Smooth muscle cell (in vitro differentiated cells): ENCODE measurements around the gene NEB. TPM values are rescaled to one million over a fixed set of nuclear protein-coding genes. Genes with fewer than 3 reads are reported as not detected.

ENCODE experiments used
- DNase-seq: peaks from one replicate; lab custom pipeline; 2025; ENCODE audit not compliant: unreplicated experiment; lab: John Stamatoyannopoulos, UW
- H2AFZ ChIP-seq: fragments of 200-600 bp; sonication (generic); 2 replicates; pipeline ENCODE4 v1.6.0; 2016; ENCODE audit warnings: antibody characterized with exemption, low read depth, mild to moderate bottlenecking
- H3F3A ChIP-seq: fragments of 200-600 bp; sonication (generic); 2 replicates; pipeline ENCODE4 v1.6.0; 2017; ENCODE audit warnings: antibody characterized with exemption, low read depth
- H3K27ac ChIP-seq: fragments of 200-600 bp; sonication (generic); 2 replicates; pipeline ENCODE4 v1.5.1; 2016; ENCODE audit warnings: low read depth, mild to moderate bottlenecking
- H3K27me3 ChIP-seq: fragments of 200-600 bp; sonication (generic); 2 replicates; pipeline ENCODE4 v1.6.1; 2016; ENCODE audit warnings: low read depth, mild to moderate bottlenecking
- H3K36me3 ChIP-seq: fragments of 200-600 bp; sonication (generic); 2 replicates; pipeline ENCODE4 v1.5.1; 2016; ENCODE audit warnings: low read depth
- H3K4me1 ChIP-seq: fragments of 200-600 bp; sonication (generic); 2 replicates; pipeline ENCODE4 v1.5.1; 2016; ENCODE audit warnings: low read depth
- H3K4me2 ChIP-seq: fragments of 200-600 bp; sonication (generic); 2 replicates; pipeline ENCODE4 v1.6.0; 2016; ENCODE audit warnings: mild to moderate bottlenecking
- H3K4me3 ChIP-seq: fragments of 200-600 bp; sonication (generic); 2 replicates; pipeline ENCODE4 v1.5.1; 2016; ENCODE audit warnings: mild to moderate bottlenecking
- H3K79me2 ChIP-seq: fragments of 200-600 bp; sonication (generic); 2 replicates; pipeline ENCODE4 v1.6.0; 2016; ENCODE audit warnings: low read depth, mild to moderate bottlenecking
- H3K9ac ChIP-seq: fragments of 200-600 bp; sonication (generic); 2 replicates; pipeline ENCODE4 v1.6.0; 2016; ENCODE audit warnings: low read depth
- H3K9me3 ChIP-seq: fragments of 200-600 bp; sonication (generic); replicated peaks from 2 replicates; pipeline ENCODE4 v1.5.1; 2016; ENCODE audit warnings: low read depth
- H4K20me1 ChIP-seq: fragments of 200-600 bp; sonication (generic); 2 replicates; pipeline ENCODE4 v1.6.0; 2016; ENCODE audit warnings: low read depth
- CTCF ChIP-seq: fragments of 200-600 bp; sonication (generic); IDR thresholded peaks from 2 replicates; pipeline ENCODE4 v1.5.1; 2017; ENCODE audit warnings: borderline replicate concordance, mild to moderate bottlenecking, antibody characterized with exemption; ENCODE audit not compliant: insufficient read depth, poor library complexity, severe bottlenecking
- WGBS: methylation state at CpG from one replicate; pipeline ENCODE4 v1.1.7; 2016; ENCODE audit warnings: low lambda C conversion rate; 5-methylcytosine and 5-hydroxymethylcytosine counted together
- polyA plus RNA-seq: library from polyadenylated mRNA; unstranded; fragments of >200 nt; fragmentation: Nextera tagmentation; extraction: Ambion mirVana; gene quantifications from 2 replicates; pipeline ENCODE4 v1.2.1, GENCODE V29; 2016
- total RNA-seq: library from RNA; depleted of rRNA; stranded (reverse); fragments of >200 nt; gene quantifications from 2 replicates; pipeline ENCODE4 v1.2.3, GENCODE V29; 2014

The NEB gene
- total and polyA plus RNA-seq, 2 experiments from 2014 or later, result 0.18 to 1.3 TPM

- H3K27me3 ChIP-seq, result no peaks in the 10 kb centered on the region
- H3F3A ChIP-seq, result no peaks in the 10 kb centered on the region
- no peak for DNase-seq
- no peaks in the 10 kb centered on the region for H3K79me2 ChIP-seq
- 80% methylated on average over 3 of the region's 3 CpGs for WGBS
- H3K27ac ChIP-seq, result no peak overlapping the region
- H3K4me2 ChIP-seq, result no peak overlapping the region
- no peaks in the 10 kb centered on the region for H3K36me3 ChIP-seq
- H3K9ac ChIP-seq, result no peak overlapping the region
- no peak overlapping the region for H2AFZ ChIP-seq
- no peaks in the 10 kb centered on the region for H3K9me3 ChIP-seq
- no peak for TF ChIP-seq CTCF
- no peaks in the 10 kb centered on the region for H3K4me1 ChIP-seq
- no peaks in the 10 kb centered on the region for H4K20me1 ChIP-seq
- no peak overlapping the region for H3K4me3 ChIP-seq
Observed at GRCh38 chr2:151695778-151696177, 38.5 kb downstream of the NEB start.

DNA sequence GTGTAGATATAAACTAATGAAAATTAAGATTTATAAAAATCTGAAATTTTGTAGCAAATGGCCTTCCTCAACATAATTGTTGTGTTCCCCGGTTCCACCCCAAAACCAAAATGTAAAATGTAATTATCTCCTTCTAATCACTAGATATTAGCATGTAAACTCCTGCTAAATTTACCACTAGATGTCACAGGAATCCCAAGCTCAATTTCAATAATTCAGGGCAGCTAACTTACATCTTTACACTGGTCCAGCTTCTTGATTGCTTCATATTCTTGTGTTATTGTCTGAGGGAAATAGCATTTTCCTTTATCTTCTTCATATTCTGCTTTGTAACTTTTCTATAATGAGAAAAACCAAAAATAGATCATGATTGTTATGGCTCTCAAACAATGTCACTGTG is 42.6 kb downstream of the NEB start:
- Histone ChIP-seq H3K27me3 (no peaks in the 10 kb centered on the region), H3K79me2 (no peaks in the 10 kb centered on the region), H3K4me1 (no peaks in the 10 kb centered on the region), H3F3A (no peaks in the 10 kb centered on the region), H3K27ac (no peak overlapping the region), H2AFZ (no peak overlapping the region), H3K36me3 (no peaks in the 10 kb centered on the region), H3K9ac (no peak overlapping the region), H4K20me1 (no peaks in the 10 kb centered on the region), H3K9me3 (no peaks in the 10 kb centered on the region), H3K4me3 (no peak overlapping the region), H3K4me2 (no peak overlapping the region)
- DNase-seq, result no peak
- TF ChIP-seq CTCF, result no peak
- WGBS, result 97% methylated on average over 1 of the region's 1 CpG

- Histone ChIP-seq H3F3A (no peaks in the 10 kb centered on the region), H3K4me1 (no peaks in the 10 kb centered on the region), H3K36me3 (no peaks in the 10 kb centered on the region), H3K9ac (no peak overlapping the region), H3K27ac (no peak overlapping the region), H3K9me3 (no peaks in the 10 kb centered on the region), H3K4me3 (no peak overlapping the region), H2AFZ (no peak overlapping the region), H4K20me1 (no peaks in the 10 kb centered on the region), H3K4me2 (no peak overlapping the region), H3K79me2 (no peaks in the 10 kb centered on the region), H3K27me3 (no peaks in the 10 kb centered on the region)
- 87% methylated on average over 2 of the region's 2 CpGs for WGBS
- no peak for TF ChIP-seq CTCF
- DNase-seq, result no peak
Observed at GRCh38 chr2:151688719-151689118, 45.6 kb downstream of the NEB start.

DNA sequence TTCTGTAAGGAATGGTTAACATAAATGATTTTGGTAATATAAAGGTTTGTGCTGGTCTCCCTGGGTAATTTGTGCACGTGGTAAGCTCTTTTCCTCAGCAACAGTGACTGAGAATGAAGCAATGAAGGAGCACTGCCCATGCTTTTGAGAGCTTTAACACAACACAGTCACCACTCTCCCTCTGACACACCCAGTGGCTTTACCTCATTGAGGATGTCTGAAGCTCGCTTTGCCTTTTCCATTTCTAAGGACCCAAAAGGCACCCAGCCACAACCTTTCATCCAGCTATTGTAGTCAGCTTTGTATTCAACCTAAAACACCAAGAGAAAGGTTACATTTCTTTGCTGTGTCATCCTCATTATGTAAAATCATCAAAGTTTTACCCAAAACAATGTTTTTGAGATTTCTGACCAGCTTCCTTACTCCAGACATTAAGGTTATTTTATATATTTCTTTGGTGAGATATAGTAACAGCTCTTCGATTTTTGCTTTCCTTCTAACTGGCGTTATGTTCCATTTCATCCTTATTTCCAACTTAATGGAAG is 51.7 kb downstream of the NEB start:
- Histone ChIP-seq H3K4me1 (no peaks in the 10 kb centered on the region), H3K9me3 (no peaks in the 10 kb centered on the region), H3K27ac (no peak overlapping the region), H2AFZ (no peak overlapping the region), H4K20me1 (no peaks in the 10 kb centered on the region), H3K36me3 (no peaks in the 10 kb centered on the region), H3F3A (no peaks in the 10 kb centered on the region), H3K4me3 (no peak overlapping the region), H3K4me2 (no peak overlapping the region), H3K9ac (no peak overlapping the region), H3K79me2 (no peaks in the 10 kb centered on the region), H3K27me3 (no peaks in the 10 kb centered on the region)
- DNase-seq, result no peak
- WGBS, result 61% methylated on average over 4 of the region's 4 CpGs
- no peak for TF ChIP-seq CTCF
